ENCODE measurements around the gene CANT1. TPM values are rescaled to one million over a fixed set of nuclear protein-coding genes. Genes with fewer than 3 reads are reported as not detected.
A peak's percentile ranks its signal among the peaks of the same experiment; 100 is the strongest.

The CANT1 gene
- total and polyA plus RNA-seq, 2 of the 13 experiments (the other 11 are each of a cell fraction or from before 2014, with no cell fraction given): 34.1 to 42.1 TPM

DNA sequence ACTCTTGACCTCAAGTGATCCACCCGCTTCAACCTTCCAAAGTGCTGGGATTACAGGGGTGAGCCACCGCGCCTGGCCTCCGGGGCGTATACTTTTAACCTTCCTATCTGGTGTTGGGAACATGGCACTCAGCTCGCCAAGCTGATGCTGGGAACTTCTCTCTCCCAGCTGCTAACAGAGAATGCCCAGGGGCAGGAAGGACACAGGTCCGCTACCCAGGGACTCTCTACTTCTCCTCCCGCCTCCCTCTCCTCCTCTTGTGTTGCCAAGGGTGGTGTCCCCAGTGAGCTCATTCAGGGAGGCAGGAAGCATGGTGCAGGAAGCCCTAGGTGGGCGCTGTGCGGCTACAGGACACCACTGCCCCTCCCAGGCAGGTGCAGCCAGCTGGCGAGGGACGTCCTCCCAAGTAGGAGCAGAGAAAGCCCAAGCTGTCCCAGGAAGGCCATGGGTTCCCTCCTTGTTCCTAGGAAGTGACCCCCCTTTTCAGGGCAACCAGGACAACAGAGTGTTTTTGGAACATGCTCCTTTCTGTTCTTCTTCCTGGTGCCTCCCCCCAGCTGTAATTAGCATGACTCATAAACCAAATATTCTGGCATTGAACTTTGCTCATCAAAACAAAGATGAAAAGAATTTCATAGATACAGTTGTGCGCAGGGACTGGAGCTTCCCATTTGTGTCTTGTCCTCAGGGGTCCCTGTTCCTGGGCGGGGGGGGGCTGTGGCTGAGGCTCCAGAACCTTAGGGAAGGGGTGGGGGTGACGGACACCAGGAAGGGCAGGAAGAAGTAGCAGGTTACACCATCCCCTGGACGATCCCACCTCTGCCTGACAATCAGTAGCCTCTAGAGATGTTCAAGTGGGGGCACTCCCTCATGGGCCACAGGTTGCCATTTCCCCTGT lies 17.1 kb upstream of the CANT1 start (continued):
- peak; percentile 47; the same call in 1 of the 2 replicates for TF ChIP-seq KMT2B (CRISPR knock-in tag; IDR thresholded peaks at IDR 0.05)
- peak; percentile 90 for TF ChIP-seq ASH2L (IDR thresholded peaks at IDR 0.05; ENCODE audit: insufficient read length, low read depth, low read length)
- peak; percentile 88 for TF ChIP-seq ZNF501 (CRISPR knock-in tag; IDR thresholded peaks at IDR 0.05)
- TF ChIP-seq, protein P1, sequence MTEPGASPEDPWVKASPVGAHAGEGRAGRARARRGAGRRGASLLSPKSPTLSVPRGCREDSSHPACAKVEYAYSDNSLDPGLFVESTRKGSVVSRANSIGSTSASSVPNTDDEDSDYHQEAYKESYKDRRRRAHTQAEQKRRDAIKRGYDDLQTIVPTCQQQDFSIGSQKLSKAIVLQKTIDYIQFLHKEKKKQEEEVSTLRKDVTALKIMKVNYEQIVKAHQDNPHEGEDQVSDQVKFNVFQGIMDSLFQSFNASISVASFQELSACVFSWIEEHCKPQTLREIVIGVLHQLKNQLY (CRISPR knock-in tag; IDR thresholded peaks at IDR 0.05): peak; percentile 19; the same call in 1 of the 2 replicates
- no peak for TF ChIP-seq HNRNPUL1 (IDR thresholded peaks at IDR 0.05; ENCODE audit: low read depth, low read length)
- TF ChIP-seq ZNF552 (CRISPR knock-in tag; IDR thresholded peaks at IDR 0.05; ENCODE audit: borderline replicate concordance): no peak; the same call in 1 of the 2 replicates
- TF ChIP-seq, protein P2, sequence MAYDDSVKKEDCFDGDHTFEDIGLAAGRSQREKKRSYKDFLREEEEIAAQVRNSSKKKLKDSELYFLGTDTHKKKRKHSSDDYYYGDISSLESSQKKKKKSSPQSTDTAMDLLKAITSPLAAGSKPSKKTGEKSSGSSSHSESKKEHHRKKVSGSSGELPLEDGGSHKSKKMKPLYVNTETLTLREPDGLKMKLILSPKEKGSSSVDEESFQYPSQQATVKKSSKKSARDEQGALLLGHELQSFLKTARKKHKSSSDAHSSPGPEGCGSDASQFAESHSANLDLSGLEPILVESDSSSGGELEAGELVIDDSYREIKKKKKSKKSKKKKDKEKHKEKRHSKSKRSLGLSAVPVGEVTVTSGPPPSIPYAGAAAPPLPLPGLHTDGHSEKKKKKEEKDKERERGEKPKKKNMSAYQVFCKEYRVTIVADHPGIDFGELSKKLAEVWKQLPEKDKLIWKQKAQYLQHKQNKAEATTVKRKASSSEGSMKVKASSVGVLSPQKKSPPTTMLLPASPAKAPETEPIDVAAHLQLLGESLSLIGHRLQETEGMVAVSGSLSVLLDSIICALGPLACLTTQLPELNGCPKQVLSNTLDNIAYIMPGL (CRISPR knock-in tag; IDR thresholded peaks at IDR 0.05; ENCODE audit: borderline replicate concordance in 1 of 2, low read depth in 1 of 2): peak; percentile 13 to 71; a peak in 3 of 4 replicates
- TF ChIP-seq ZNF792 (CRISPR knock-in tag; IDR thresholded peaks at IDR 0.05): peak; percentile 80; the same call in 1 of the 2 replicates
- peak; percentile 59; the same call in 1 of the 2 replicates for TF ChIP-seq SP5 (CRISPR knock-in tag; IDR thresholded peaks at IDR 0.05; ENCODE audit: borderline replicate concordance, low read depth)
- TF ChIP-seq CEBPG (CRISPR knock-in tag; IDR thresholded peaks at IDR 0.05): no peak
- TF ChIP-seq CERS6 (CRISPR knock-in tag; IDR thresholded peaks at IDR 0.05): no peak
- no peak for TF ChIP-seq FOXM1 (CRISPR knock-in tag; IDR thresholded peaks at IDR 0.05)
- TF ChIP-seq SKI (IDR thresholded peaks at IDR 0.05; ENCODE audit: partially characterized antibody): no peak
- TF ChIP-seq CCAR2 (optimal IDR thresholded peaks at IDR 0.05; ENCODE audit: low read depth, low read length): no peak
- TF ChIP-seq ZNF543 (CRISPR knock-in tag; IDR thresholded peaks at IDR 0.05): no peak
- no peak for TF ChIP-seq AGO1 (IDR thresholded peaks at IDR 0.05; ENCODE audit: low read depth, low read length, poor library complexity, severe bottlenecking)
- no peak; the same call in 1 of the 2 replicates for TF ChIP-seq NFKB2 (CRISPR knock-in tag; IDR thresholded peaks at IDR 0.05; ENCODE audit: borderline replicate concordance)
- no peak for TF ChIP-seq PITX1 (CRISPR knock-in tag; IDR thresholded peaks at IDR 0.05)
- peak; percentile 100 for TF ChIP-seq JUN (CRISPR knock-in tag; IDR thresholded peaks at IDR 0.05)
- no peak for TF ChIP-seq SMC3 (IDR thresholded peaks at IDR 0.05; ENCODE audit: low read length)
- peak; percentile 12; the same call in 1 of the 2 replicates for TF ChIP-seq GTF2F1 (IDR thresholded peaks at IDR 0.05; ENCODE audit: low read length)
- TF ChIP-seq JDP2 (CRISPR knock-in tag; IDR thresholded peaks at IDR 0.05; ENCODE audit: borderline replicate concordance): no peak
- TF ChIP-seq, protein P3, sequence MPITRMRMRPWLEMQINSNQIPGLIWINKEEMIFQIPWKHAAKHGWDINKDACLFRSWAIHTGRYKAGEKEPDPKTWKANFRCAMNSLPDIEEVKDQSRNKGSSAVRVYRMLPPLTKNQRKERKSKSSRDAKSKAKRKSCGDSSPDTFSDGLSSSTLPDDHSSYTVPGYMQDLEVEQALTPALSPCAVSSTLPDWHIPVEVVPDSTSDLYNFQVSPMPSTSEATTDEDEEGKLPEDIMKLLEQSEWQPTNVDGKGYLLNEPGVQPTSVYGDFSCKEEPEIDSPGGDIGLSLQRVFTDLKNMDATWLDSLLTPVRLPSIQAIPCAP (CRISPR knock-in tag; IDR thresholded peaks at IDR 0.05; ENCODE audit: low read depth): 0 out of 2 replicates have a peak, but pooled peaks have one; percentile 84
- no peak; the same call in 1 of the 2 replicates for TF ChIP-seq RFXANK (CRISPR knock-in tag; IDR thresholded peaks at IDR 0.05)
- no peak for TF ChIP-seq CENPBD1 (CRISPR knock-in tag; IDR thresholded peaks at IDR 0.05; ENCODE audit: borderline replicate concordance, low read depth)
- TF ChIP-seq SUZ12 (IDR thresholded peaks at IDR 0.05; ENCODE audit: low read depth, low read length): no peak
